NCI-H2171 (cell line): ENCODE data around the gene HLA-DOB.
"Not testable (repeated sequence)": the region's sequence is repeated elsewhere in the genome, so short reads cannot be mapped to it uniquely, and the experiment has no call there.

Experiments used
- DNase-seq: peaks from one replicate; lab custom pipeline; 2025; lab: John Stamatoyannopoulos, UW

HLA-DOB gene

GRCh38 chr6:32807020-32807580 is 9.7 kb downstream of the HLA-DOB start:
- no peak for DNase-seq

GRCh38 chr6:32805404-32805803 is 11.4 kb downstream of the HLA-DOB start:
- not testable (repeated sequence) for DNase-seq

GRCh38 chr6:32803416-32803815 is 13.4 kb downstream of the HLA-DOB start:
- no peak for DNase-seq

- DNase-seq, result no peak
Measured at GRCh38 chr6:32799740-32800139, 17.1 kb downstream of the HLA-DOB start.

DNA sequence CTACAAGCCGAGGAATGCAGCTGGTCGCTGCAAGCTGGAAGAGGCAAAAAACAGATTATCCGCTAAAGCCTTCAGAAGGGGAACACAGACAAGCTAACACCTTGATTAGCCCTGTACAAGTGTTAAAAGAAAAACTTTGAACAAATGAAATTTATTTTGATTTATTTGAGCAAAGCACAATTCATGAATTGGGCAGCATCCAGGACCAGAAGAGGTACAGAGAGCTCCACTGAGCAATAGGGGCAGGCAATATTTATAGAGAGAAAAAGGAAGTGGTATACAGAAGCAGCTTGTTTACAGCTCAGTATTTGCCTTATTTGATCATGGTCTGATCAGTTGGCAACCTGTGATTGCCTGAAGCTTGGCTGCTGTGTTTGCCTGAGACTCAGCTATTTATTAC is 17.6 kb downstream of the HLA-DOB start:
- no peak for DNase-seq

- peak; percentile 6 for DNase-seq
Measured at GRCh38 chr6:32796848-32797776, 19.7 kb downstream of the HLA-DOB start.

DNA sequence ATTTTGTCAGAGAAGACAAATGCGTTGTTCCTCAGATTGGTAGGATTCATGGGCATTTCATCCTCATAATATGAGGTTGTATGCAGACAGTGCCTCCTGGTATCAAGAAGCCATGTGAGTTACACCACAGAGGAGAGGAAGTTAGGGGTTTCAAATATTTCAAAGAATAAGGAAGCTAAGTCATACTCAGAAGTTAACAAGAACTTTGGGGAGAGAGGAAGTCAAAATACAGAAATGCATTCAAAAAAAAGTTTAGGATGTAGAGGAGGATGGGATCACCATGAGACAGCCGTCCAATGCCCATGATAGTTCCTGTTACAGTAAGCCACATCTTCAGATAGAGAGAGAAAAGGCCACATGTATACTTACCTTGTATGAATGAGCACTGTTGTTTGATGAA is 22.3 kb downstream of the HLA-DOB start:
- DNase-seq, result no peak

DNA sequence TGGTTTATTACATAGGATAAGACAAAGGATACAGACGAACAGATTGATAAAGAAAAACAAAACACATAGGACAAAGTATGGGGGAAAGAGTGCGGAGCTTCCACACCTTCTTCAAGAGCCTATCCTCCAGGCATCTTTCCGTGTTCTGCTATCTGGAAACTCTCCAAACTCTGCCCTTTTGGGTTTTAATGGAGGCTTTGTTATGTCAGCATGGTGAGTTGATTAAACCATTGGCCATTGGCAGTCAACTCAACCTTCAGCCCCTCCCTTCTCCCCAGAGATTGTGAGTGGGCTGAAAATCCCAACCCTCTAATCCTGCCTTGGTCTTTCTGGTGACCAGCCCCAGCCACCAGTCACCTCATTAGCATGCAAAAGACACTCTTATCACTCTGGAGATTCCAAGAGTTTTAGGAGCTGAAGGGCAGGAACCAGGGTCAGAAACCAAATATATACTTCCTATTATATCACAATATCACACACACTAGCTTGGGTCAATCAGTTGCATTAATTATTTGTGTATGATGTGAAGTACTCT is 23.8 kb downstream of the HLA-DOB start:
- no peak for DNase-seq

DNA sequence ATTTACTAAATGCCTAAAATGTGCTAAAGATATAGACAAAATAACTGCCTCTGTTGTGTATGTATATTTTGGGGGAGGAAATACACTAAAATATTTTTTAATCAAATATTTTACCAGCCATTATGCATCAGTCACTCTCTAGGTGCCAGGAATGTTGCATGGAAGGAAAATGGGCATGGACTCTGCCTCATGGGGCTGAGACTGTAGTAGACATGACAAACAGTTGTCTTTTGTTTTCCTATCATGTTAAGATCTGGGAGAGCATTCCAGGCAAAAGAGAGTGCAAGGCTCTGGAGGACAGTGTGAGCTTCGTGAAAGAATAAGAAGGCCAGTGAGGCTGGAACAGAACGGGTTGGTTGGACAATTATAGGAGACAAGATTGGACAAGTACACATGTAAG is 26.5 kb downstream of the HLA-DOB start:
- no peak for DNase-seq

- DNase-seq, result no peak
Measured at GRCh38 chr6:32785781-32786533, 30.8 kb downstream of the HLA-DOB start.

DNA sequence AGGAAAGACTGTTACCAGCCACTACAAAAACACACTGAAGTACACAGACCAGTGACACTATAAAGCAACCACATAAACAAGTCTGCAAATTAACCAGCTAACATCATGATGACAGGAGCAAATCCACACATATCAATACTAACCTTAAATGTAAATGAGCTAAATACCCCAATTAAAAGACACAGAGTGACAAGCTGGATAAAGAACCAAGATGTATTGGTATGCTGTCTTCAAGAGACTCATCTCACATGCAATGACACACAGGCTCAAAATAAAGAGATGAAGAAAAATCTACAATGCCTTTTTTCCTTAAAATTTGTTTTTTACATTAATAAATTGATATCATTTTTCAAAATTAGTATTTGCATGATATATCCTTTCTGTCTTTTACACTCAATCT is 33.9 kb downstream of the HLA-DOB start:
- DNase-seq, result not testable (repeated sequence)

- no peak for DNase-seq
Measured at GRCh38 chr6:32779036-32779435, 37.8 kb downstream of the HLA-DOB start.

- DNase-seq, result no peak
Measured at GRCh38 chr6:32775071-32775470, 41.7 kb downstream of the HLA-DOB start.

DNA sequence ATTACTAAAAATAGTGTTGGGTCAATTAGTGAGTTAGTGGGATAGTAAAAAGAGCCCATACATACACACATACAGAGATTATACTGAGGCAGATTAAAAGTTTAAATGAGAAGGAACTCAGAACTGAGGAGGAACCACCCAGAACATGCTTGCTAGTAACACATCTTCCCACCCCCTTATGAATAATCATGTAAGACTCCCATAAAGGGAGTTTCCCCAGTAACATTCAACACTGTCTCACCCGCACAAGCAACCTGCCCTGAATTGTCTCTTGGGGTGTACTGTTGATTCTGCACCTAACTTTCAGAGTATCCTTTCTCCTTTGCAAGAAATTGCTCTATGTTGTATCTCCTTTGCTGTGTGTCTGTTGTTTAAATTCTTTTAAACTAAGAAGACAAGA is 42.4 kb downstream of the HLA-DOB start:
- DNase-seq, result no peak

- no peak for DNase-seq
Measured at GRCh38 chr6:32772656-32773055, 44.1 kb downstream of the HLA-DOB start.

GRCh38 chr6:32764048-32764447 is 52.8 kb downstream of the HLA-DOB start:
- no peak for DNase-seq

GRCh38 chr6:32763421-32763820 is 53.4 kb downstream of the HLA-DOB start, which contains the start of gene HLA-DQB2:
HLA-DQB2 (minus strand) TSS chr6:32763532; CDS start chr6:32763470, 62 bp downstream.
- no peak for DNase-seq
